Liver (tissue), 2 donors: Measurements from ENCODE around the gene NRN1.

Experiments used
- FOXA1 ChIP-seq: IDR thresholded peaks from 2 replicates; pipeline ENCODE4 v1.6.1; 2016; ENCODE audit warnings: antibody characterized with exemption
- YY1 ChIP-seq: IDR thresholded peaks from 2 replicates; pipeline ENCODE4 v1.6.1; 2016; ENCODE audit warnings: antibody characterized with exemption, mild to moderate bottlenecking
- TF ChIP-seq, protein P1 (sequence below): fragments of 150-350 bp; IDR thresholded peaks from 2 replicates; pipeline ENCODE4 v1.5.1; 2017; ENCODE audit warnings: improper control_type of control experiment, low read depth, low read length; ENCODE audit not compliant: missing input control
- TF ChIP-seq, protein P2 (sequence below): IDR thresholded peaks from 2 replicates; pipeline ENCODE4 v1.6.1; 2016; ENCODE audit warnings: antibody characterized with exemption, mild to moderate bottlenecking
- TF ChIP-seq, protein P3 (sequence below): IDR thresholded peaks from 2 replicates; pipeline ENCODE4 v1.6.1; 2016; ENCODE audit warnings: antibody characterized with exemption
- TF ChIP-seq, protein P4 (sequence below): IDR thresholded peaks from 2 replicates; pipeline ENCODE4 v1.6.1; 2016; ENCODE audit warnings: antibody characterized with exemption
- donor health status: healthy.

DNA sequence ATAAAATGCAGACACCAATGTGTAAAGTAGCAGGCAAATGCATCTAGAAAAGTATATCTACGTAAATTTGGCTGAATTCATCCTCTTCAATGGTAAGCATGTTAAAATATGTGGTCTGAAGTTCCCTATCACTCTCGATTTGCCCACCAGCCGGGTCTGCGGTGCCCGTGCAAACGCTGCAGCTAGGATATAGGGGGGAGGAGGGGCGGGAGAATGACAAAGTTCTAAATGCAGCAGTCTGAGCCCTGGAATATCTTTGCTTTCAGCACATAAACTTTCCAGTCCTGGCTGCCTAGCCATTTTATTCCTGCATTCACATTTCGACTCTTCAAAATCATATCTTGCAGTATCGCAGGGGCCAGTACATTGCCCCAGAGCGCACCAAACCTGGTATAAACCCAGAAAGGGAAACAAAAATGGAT lies 708 bp downstream of the NRN1 start:
- TF ChIP-seq, protein P1, sequence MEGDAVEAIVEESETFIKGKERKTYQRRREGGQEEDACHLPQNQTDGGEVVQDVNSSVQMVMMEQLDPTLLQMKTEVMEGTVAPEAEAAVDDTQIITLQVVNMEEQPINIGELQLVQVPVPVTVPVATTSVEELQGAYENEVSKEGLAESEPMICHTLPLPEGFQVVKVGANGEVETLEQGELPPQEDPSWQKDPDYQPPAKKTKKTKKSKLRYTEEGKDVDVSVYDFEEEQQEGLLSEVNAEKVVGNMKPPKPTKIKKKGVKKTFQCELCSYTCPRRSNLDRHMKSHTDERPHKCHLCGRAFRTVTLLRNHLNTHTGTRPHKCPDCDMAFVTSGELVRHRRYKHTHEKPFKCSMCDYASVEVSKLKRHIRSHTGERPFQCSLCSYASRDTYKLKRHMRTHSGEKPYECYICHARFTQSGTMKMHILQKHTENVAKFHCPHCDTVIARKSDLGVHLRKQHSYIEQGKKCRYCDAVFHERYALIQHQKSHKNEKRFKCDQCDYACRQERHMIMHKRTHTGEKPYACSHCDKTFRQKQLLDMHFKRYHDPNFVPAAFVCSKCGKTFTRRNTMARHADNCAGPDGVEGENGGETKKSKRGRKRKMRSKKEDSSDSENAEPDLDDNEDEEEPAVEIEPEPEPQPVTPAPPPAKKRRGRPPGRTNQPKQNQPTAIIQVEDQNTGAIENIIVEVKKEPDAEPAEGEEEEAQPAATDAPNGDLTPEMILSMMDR = no peak
- TF ChIP-seq FOXA1 (no peak), YY1 (no peak)
- TF ChIP-seq, protein P2, sequence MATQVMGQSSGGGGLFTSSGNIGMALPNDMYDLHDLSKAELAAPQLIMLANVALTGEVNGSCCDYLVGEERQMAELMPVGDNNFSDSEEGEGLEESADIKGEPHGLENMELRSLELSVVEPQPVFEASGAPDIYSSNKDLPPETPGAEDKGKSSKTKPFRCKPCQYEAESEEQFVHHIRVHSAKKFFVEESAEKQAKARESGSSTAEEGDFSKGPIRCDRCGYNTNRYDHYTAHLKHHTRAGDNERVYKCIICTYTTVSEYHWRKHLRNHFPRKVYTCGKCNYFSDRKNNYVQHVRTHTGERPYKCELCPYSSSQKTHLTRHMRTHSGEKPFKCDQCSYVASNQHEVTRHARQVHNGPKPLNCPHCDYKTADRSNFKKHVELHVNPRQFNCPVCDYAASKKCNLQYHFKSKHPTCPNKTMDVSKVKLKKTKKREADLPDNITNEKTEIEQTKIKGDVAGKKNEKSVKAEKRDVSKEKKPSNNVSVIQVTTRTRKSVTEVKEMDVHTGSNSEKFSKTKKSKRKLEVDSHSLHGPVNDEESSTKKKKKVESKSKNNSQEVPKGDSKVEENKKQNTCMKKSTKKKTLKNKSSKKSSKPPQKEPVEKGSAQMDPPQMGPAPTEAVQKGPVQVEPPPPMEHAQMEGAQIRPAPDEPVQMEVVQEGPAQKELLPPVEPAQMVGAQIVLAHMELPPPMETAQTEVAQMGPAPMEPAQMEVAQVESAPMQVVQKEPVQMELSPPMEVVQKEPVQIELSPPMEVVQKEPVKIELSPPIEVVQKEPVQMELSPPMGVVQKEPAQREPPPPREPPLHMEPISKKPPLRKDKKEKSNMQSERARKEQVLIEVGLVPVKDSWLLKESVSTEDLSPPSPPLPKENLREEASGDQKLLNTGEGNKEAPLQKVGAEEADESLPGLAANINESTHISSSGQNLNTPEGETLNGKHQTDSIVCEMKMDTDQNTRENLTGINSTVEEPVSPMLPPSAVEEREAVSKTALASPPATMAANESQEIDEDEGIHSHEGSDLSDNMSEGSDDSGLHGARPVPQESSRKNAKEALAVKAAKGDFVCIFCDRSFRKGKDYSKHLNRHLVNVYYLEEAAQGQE = no peak
- TF ChIP-seq, protein P3, sequence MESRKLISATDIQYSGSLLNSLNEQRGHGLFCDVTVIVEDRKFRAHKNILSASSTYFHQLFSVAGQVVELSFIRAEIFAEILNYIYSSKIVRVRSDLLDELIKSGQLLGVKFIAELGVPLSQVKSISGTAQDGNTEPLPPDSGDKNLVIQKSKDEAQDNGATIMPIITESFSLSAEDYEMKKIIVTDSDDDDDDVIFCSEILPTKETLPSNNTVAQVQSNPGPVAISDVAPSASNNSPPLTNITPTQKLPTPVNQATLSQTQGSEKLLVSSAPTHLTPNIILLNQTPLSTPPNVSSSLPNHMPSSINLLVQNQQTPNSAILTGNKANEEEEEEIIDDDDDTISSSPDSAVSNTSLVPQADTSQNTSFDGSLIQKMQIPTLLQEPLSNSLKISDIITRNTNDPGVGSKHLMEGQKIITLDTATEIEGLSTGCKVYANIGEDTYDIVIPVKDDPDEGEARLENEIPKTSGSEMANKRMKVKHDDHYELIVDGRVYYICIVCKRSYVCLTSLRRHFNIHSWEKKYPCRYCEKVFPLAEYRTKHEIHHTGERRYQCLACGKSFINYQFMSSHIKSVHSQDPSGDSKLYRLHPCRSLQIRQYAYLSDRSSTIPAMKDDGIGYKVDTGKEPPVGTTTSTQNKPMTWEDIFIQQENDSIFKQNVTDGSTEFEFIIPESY = no peak
- TF ChIP-seq, protein P4, sequence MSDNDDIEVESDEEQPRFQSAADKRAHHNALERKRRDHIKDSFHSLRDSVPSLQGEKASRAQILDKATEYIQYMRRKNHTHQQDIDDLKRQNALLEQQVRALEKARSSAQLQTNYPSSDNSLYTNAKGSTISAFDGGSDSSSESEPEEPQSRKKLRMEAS = no peak
